ENCODE data around the gene PHLDB3.

DNA sequence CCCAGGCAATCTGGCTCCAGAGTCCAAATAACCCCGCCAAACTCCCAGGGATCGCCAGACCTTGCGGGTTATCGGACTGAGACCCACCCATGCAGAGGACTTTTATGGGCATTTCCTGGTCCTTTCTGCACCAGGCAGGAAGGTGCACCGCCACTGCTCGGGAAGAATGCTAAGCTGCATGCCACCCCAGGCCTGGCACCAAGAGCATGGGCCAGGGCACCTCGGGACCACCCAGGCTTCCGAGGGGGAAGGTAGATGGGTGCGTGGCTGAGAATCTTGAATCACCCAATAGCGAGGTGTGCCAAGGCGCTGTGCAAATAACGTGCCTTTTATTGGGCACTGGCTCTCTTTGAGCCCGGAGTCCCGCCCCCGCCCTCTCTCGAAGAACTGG lies 28.0 kb upstream of the PHLDB3 start:
- no peak for TF ChIP-seq POLR2AphosphoS5 (IDR thresholded peaks at IDR 0.05)
- no peak for TF ChIP-seq TAF1 (IDR thresholded peaks at IDR 0.05; ENCODE audit: low read depth)
- TF ChIP-seq, protein P1, sequence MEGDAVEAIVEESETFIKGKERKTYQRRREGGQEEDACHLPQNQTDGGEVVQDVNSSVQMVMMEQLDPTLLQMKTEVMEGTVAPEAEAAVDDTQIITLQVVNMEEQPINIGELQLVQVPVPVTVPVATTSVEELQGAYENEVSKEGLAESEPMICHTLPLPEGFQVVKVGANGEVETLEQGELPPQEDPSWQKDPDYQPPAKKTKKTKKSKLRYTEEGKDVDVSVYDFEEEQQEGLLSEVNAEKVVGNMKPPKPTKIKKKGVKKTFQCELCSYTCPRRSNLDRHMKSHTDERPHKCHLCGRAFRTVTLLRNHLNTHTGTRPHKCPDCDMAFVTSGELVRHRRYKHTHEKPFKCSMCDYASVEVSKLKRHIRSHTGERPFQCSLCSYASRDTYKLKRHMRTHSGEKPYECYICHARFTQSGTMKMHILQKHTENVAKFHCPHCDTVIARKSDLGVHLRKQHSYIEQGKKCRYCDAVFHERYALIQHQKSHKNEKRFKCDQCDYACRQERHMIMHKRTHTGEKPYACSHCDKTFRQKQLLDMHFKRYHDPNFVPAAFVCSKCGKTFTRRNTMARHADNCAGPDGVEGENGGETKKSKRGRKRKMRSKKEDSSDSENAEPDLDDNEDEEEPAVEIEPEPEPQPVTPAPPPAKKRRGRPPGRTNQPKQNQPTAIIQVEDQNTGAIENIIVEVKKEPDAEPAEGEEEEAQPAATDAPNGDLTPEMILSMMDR (IDR thresholded peaks at IDR 0.05; ENCODE audit: poor library complexity, severe bottlenecking): no peak
- TF ChIP-seq SMC3 (conservative IDR thresholded peaks at IDR 0.05; ENCODE audit: poor library complexity): no peak

Data from neural cell (in vitro differentiated cells).